ENCODE data around the gene LCE1F.

Gene LCE1F

GRCh38 chr1:152811671-152812070, 36.7 kb downstream of the LCE1F start, which contains the start of gene LCE1B:
Gene LCE1B (plus strand): TSS chr1:152811971. CDS start chr1:152812447, 476 bp downstream.
- TF ChIP-seq CTCF (IDR thresholded peaks at IDR 0.05; ENCODE audit: insufficient read depth, low read length, missing control alignments) = no peak
- ChIA-PET POLR2A (no interaction called here), CTCF (no interaction called here)
- H3K4me3 ChIP-seq (ENCODE audit: low read depth, low read length) = no peak within 1 kb of the TSS
- no peak for DNase-seq (ENCODE audit: low read depth, low spot score)

- POLR2A ChIA-PET = no interaction called here
- CTCF ChIA-PET = no interaction called here
- TF ChIP-seq CTCF (IDR thresholded peaks at IDR 0.05; ENCODE audit: insufficient read depth, low read length, missing control alignments) = no peak
- no peak for DNase-seq (ENCODE audit: low read depth, low spot score)
- no peak overlapping the region for H3K4me3 ChIP-seq (ENCODE audit: low read depth, low read length)
These were observed 42.4 kb downstream of the LCE1F start for GRCh38 chr1:152817309-152817708.

GRCh38 chr1:152823294-152823693, 48.4 kb downstream of the LCE1F start:
- H3K4me3 ChIP-seq (ENCODE audit: low read depth, low read length) = no peak overlapping the region
- ChIA-PET POLR2A (no interaction called here), CTCF (interaction anchor here (0.7 kb wide), 1 partner anchor 16 kb away, joined by 3 read pairs; no protein-coding TSS in a partner anchor)
- no peak for TF ChIP-seq CTCF (IDR thresholded peaks at IDR 0.05; ENCODE audit: insufficient read depth, low read length, missing control alignments)
- DNase-seq (ENCODE audit: low read depth, low spot score) = no peak

- DNase-seq (ENCODE audit: low read depth, low spot score) = no peak
- ChIA-PET CTCF (interaction anchor here (1.6 kb wide), 1 partner anchor 46 kb away, joined by 3 read pairs; no protein-coding TSS in a partner anchor), POLR2A (interaction anchor here (0.6 kb wide), 1 partner anchor 221 kb away, joined by 3 read pairs; no protein-coding TSS in a partner anchor)
- no peak overlapping the region for H3K4me3 ChIP-seq (ENCODE audit: low read depth, low read length)
- no peak for TF ChIP-seq CTCF (IDR thresholded peaks at IDR 0.05; ENCODE audit: insufficient read depth, low read length, missing control alignments)
These were observed 50.0 kb downstream of the LCE1F start for GRCh38 chr1:152824964-152825363.

Measured in AG04449 (cell line).